ENCODE measurements around the gene PPP2R3B. TPM values are rescaled to one million over a fixed set of nuclear protein-coding genes. Genes with fewer than 3 reads are reported as not detected.

The PPP2R3B gene
- total RNA-seq, 4 donors from 2014 or later = 9.7 to 15.2 (median 12.3) TPM

- WGBS, 2 donors = 92 to 97% methylated on average over 19 of the region's 19 CpGs
- H3K9me3 ChIP-seq = no peaks in the 10 kb centered on the region
- peaks cover 20 to 27% of the 10 kb centered on the region in 2 donors for H3K36me3 ChIP-seq
- no peak for TF ChIP-seq POLR2A (IDR thresholded peaks at IDR 0.05)
- no peak for TF ChIP-seq CTCF (IDR thresholded peaks at IDR 0.05)
- intact Hi-C loops (cut with DNase I) = no loop called here
- no peak overlapping the region for H3K4me3 ChIP-seq (replicated peaks in 1 of 3)
- no peaks in the 10 kb centered on the region for H3K27me3 ChIP-seq
- no peaks in the 10 kb centered on the region for H3K4me1 ChIP-seq
- no peak for DNase-seq
- H3K27ac ChIP-seq = no peak overlapping the region
Observed at GRCh38 chrX:302975-303374, 83.7 kb downstream of the PPP2R3B start.

- intact Hi-C loops (cut with DNase I) = no loop called here
- H3K27ac ChIP-seq = no peak overlapping the region
Observed at GRCh38 chrX:300334-300733, 86.4 kb downstream of the PPP2R3B start.

GRCh38 chrX:298993-299392, 87.7 kb downstream of the PPP2R3B start:
- no peak for DNase-seq
- H3K36me3 ChIP-seq = no peaks in the 10 kb centered on the region

More at GRCh38 chrX:300334-300733, 86.4 kb downstream of the PPP2R3B start:
- Histone ChIP-seq H3K4me1 (no peaks in the 10 kb centered on the region), H3K27me3 (no peaks in the 10 kb centered on the region), H3K9me3 (no peaks in the 10 kb centered on the region), H3K36me3 (peaks cover 8 to 10% of the 10 kb centered on the region in 2 donors), H3K4me3 (replicated peaks in 1 of 3) (no peak overlapping the region)
- WGBS, 2 donors = 84 to 97% methylated on average over 8 of the region's 8 CpGs
- no peak for DNase-seq
- TF ChIP-seq POLR2A (IDR thresholded peaks at IDR 0.05) (no peak), CTCF (IDR thresholded peaks at IDR 0.05) (no peak)

GRCh38 chrX:295136-295535, 91.6 kb downstream of the PPP2R3B start:
- TF ChIP-seq POLR2A (IDR thresholded peaks at IDR 0.05) (no peak), CTCF (IDR thresholded peaks at IDR 0.05) (no peak)
- no peaks in the 10 kb centered on the region for H3K4me1 ChIP-seq
- intact Hi-C loops (cut with DNase I) = no loop called here
- no peak overlapping the region for H3K27ac ChIP-seq
- H3K36me3 ChIP-seq = no peaks in the 10 kb centered on the region
- no peak for DNase-seq
- H3K27me3 ChIP-seq = no peaks in the 10 kb centered on the region
- H3K9me3 ChIP-seq = no peaks in the 10 kb centered on the region
- WGBS, 2 donors = 91 to 96% methylated on average over 21 of the region's 21 CpGs
- no peak overlapping the region for H3K4me3 ChIP-seq (replicated peaks in 1 of 3)

More at GRCh38 chrX:298993-299392, 87.7 kb downstream of the PPP2R3B start:
- H3K27me3 ChIP-seq = no peaks in the 10 kb centered on the region
- no peaks in the 10 kb centered on the region for H3K4me1 ChIP-seq
- no peak overlapping the region for H3K27ac ChIP-seq
- H3K4me3 ChIP-seq (replicated peaks in 1 of 3) = no peak overlapping the region
- 97 to 98% methylated on average over 36 of the region's 36 CpGs for WGBS, 2 donors
- intact Hi-C loops (cut with DNase I) = no loop called here
- TF ChIP-seq POLR2A (IDR thresholded peaks at IDR 0.05) (no peak), CTCF (IDR thresholded peaks at IDR 0.05) (no peak)
- H3K9me3 ChIP-seq = no peaks in the 10 kb centered on the region

GRCh38 chrX:292900-293897, 93.5 kb downstream of the PPP2R3B start:
- H3K4me3 ChIP-seq (replicated peaks in 1 of 3) = no peak overlapping the region
- TF ChIP-seq CTCF (IDR thresholded peaks at IDR 0.05) = no peak
- TF ChIP-seq POLR2A (IDR thresholded peaks at IDR 0.05) = no peak
- no peak overlapping the region for H3K27ac ChIP-seq
- H3K9me3 ChIP-seq = no peaks in the 10 kb centered on the region
- intact Hi-C loops (cut with DNase I) = no loop called here
- no peaks in the 10 kb centered on the region for H3K4me1 ChIP-seq
- DNase-seq = peak in 1 of 2 donors; percentile 1
- WGBS, 2 donors = 98% methylated on average over 44 to 47 of the region's 47 CpGs
- H3K27me3 ChIP-seq = no peaks in the 10 kb centered on the region
- no peaks in the 10 kb centered on the region for H3K36me3 ChIP-seq
